C4-2B (cell line): ENCODE data around the gene RPS6KB2.

Experiments
- CTCF ChIP-seq: fragments of 450-650 bp; conservative IDR thresholded peaks from 2 replicates; pipeline ENCODE4 v1.5.1; 2017; ENCODE audit warnings: mild to moderate bottlenecking
- ZFX ChIP-seq: fragments of 450-650 bp; IDR thresholded peaks from 2 replicates; pipeline ENCODE4 v1.6.1; 2017

DNA sequence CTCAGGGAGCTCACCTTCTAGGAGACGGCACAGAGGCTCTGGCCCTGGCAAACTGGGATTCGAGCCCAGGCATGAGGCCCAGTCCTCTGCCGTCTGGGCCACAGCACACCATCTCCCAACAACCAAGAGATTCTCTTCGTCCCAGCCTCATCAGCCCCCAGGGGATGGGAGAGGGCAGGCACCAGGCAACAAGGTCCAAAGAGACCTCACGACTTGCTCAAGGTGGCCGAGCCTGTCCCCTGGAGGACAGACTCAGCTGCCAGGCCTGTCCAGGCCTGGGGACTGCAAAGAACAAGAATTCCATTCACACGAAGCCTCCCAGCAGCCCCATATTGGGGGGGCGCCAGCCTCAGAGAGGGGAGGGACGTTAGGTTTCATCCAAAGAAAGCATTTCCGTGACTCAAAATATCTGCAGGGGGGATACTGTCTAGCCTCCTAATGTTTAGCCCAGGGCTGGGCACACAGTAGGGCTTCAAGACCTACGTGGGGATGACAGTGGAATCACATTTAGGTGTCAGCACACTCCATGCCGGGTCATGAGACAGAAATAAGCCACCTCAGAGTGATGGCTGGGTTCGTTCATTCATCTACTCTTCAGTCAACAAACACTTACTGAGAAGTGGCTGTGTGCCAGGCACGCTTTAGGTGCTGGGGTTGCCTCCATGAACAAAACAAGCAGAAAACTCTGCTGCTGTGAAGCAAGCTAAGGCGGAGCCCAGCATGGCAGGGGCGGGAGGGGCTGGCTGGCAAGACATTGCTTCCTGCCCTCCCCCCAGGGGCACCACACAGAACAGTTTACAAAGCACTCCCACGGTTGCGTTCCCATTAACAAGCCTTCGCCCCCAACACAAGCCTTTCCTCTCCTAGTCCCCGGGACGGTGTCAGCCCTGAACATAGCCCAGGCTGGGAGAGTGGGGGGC lies 11.6 kb upstream of the RPS6KB2 start:
- TF ChIP-seq CTCF: no peak
- TF ChIP-seq ZFX: no peak
